Cardiac muscle cell (in vitro differentiated cells and primary cell): ENCODE measurements around the gene TSPAN6. TPM values are rescaled to one million over a fixed set of nuclear protein-coding genes. Genes with fewer than 3 reads are reported as not detected.
A peak's percentile ranks its signal among the peaks of the same experiment; 100 is the strongest.

Source experiments
- DNase-seq, 2 donors: peaks; one replicate each; pipeline versions ENCODE4 v3.0.0 to v3.0.0-alpha.2; 2010 to 2017; ENCODE audit warnings: low read depth in 1 of 2, low spot score in 1 of 2
- H3K27ac ChIP-seq: fragments of 200-600 bp; sonication (generic); 2 replicates; pipeline ENCODE4 v1.5.1; 2016
- H3K27me3 ChIP-seq: fragments of 200-600 bp; sonication (generic); 2 replicates; pipeline ENCODE4 v1.6.0; 2016; ENCODE audit warnings: control low read depth
- H3K36me3 ChIP-seq: fragments of 200-600 bp; sonication (generic); 2 replicates; pipeline ENCODE4 v1.5.1; 2016; ENCODE audit warnings: control low read depth
- H3K4me1 ChIP-seq: fragments of 200-600 bp; sonication (generic); 2 replicates; pipeline ENCODE4 v1.8.1; 2017; ENCODE audit warnings: low read depth, mild to moderate bottlenecking, mixed run types
- H3K4me3 ChIP-seq: fragments of 200-600 bp; sonication (generic); 2 replicates; pipeline ENCODE4 v1.5.1; 2016; ENCODE audit warnings: mild to moderate bottlenecking
- H3K9me3 ChIP-seq: fragments of 200-600 bp; sonication (generic); 2 replicates; pipeline ENCODE4 v1.5.1; 2017; ENCODE audit warnings: low read depth, mild to moderate bottlenecking, control low read depth
- polyA plus RNA-seq: library from polyadenylated mRNA; unstranded; fragments of >200 nt; fragmentation: Nextera tagmentation; extraction: Ambion mirVana; gene quantifications from 2 replicates; pipeline ENCODE4 v1.2.1, GENCODE V29; 2016
- total RNA-seq: library from RNA; depleted of rRNA; stranded (reverse); fragments of >200 nt; gene quantifications from 2 replicates; pipeline ENCODE4 v1.2.3, GENCODE V29; 2016
- TF ChIP-seq, protein P1 (sequence below): IDR thresholded peaks from 2 replicates; pipeline ENCODE4 v1.5.1; 2012; ENCODE audit warnings: low read depth, mild to moderate bottlenecking, low read length

The TSPAN6 gene
- total and polyA plus RNA-seq, 2 experiments from 2014 or later = 57.8 to 196 TPM

- H3K36me3 ChIP-seq = no peaks in the 10 kb centered on the region
- no peaks in the 10 kb centered on the region for H3K9me3 ChIP-seq
- H3K27me3 ChIP-seq = no peaks in the 10 kb centered on the region
- H3K4me1 ChIP-seq = no peaks in the 10 kb centered on the region
- no peak overlapping the region for H3K4me3 ChIP-seq
- DNase-seq = peak in 1 of 2 donors; percentile 80
- H3K27ac ChIP-seq = no peak overlapping the region
- TF ChIP-seq, protein P1, sequence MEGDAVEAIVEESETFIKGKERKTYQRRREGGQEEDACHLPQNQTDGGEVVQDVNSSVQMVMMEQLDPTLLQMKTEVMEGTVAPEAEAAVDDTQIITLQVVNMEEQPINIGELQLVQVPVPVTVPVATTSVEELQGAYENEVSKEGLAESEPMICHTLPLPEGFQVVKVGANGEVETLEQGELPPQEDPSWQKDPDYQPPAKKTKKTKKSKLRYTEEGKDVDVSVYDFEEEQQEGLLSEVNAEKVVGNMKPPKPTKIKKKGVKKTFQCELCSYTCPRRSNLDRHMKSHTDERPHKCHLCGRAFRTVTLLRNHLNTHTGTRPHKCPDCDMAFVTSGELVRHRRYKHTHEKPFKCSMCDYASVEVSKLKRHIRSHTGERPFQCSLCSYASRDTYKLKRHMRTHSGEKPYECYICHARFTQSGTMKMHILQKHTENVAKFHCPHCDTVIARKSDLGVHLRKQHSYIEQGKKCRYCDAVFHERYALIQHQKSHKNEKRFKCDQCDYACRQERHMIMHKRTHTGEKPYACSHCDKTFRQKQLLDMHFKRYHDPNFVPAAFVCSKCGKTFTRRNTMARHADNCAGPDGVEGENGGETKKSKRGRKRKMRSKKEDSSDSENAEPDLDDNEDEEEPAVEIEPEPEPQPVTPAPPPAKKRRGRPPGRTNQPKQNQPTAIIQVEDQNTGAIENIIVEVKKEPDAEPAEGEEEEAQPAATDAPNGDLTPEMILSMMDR = peak; percentile 13
These were observed 10.5 kb upstream of the TSPAN6 start for GRCh38 chrX:100647095-100647494.

- no peaks in the 10 kb centered on the region for H3K36me3 ChIP-seq
- no peak for DNase-seq
- no peak overlapping the region for H3K27ac ChIP-seq
- H3K27me3 ChIP-seq = no peaks in the 10 kb centered on the region
- no peaks in the 10 kb centered on the region for H3K9me3 ChIP-seq
- H3K4me1 ChIP-seq = no peaks in the 10 kb centered on the region
- no peak overlapping the region for H3K4me3 ChIP-seq
- TF ChIP-seq, protein P1 = no peak
These were observed 8.5 kb upstream of the TSPAN6 start for GRCh38 chrX:100645106-100645505.

DNA sequence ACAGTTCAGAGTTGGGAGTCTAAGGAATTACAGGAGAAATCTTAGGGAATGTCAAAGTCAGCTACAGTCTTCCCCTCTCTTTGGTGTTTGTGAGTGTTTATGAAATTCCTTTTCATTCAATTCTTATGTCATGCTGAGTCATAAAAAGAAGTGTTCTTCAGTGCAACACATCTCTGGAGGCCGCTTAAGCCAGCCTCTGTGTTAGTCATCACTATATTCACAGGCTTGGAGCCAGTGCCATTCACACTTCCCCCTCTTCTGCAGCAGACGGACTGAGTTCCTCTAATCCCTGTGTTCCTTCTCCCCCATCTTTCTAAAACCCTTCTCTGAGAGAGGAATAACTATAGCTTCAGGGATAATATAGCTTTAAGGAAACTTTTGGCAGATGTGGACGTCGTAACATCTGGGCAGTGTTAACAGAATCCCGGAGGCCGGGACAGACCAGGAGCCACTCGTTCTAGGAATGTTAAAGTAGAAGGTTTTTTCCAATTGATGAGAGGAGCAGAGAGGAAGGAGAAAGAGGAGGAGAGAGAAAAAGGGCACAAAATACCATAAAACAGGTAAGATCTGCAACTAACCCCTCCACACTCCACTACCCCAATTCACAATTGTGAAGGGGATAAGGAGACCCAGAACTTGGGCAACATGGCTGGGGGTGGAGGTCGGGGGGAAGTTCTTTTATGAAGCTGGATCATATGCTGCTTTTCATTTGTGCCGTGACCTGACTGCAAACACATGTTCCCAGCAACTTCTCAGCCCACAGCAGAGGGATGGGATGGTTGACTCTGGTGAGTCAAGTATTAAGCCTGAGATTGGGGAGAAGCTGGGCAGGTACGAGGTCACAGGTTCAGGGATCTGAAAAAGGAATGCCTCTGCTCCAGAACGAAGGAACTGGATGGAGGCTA, 7.6 kb upstream of the TSPAN6 start, which contains the start of gene SRPX2:
Gene SRPX2, plus strand, starts transcription at position 244 of the 905 bp plus-strand sequence. CDS start 2,124 bp downstream, outside the sequence.
- TF ChIP-seq, protein P1 = no peak
- no peaks in the 10 kb centered on the region for H3K27me3 ChIP-seq
- H3K9me3 ChIP-seq = no peaks in the 10 kb centered on the region
- no peaks in the 10 kb centered on the region for H3K36me3 ChIP-seq
- DNase-seq = peak in 1 of 2 donors; percentile 89
- no peak within 1 kb of the TSS for H3K4me3 ChIP-seq
- no peak within 1 kb of the TSS for H3K27ac ChIP-seq
- H3K4me1 ChIP-seq = no peaks in the 10 kb centered on the region

DNA sequence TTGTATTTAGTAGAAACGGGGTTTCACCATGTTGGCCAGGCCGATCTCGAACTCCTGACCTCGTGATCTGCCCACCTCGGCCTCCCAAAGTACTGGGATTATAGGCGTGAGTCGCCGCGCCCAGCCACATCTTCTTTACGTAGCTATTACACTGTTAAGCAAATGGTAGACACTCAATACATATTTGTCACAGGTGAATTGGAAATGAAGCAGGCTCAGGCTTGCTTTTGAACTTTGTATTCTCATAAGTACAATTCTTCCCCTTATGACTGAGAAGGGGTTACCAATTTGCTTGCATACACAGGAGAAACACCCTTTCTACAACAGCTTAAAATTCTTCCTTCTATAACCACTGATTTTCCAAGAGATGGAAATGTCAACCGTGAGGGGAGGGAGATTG, 6.6 kb upstream of the TSPAN6 start:
- H3K4me3 ChIP-seq = no peak overlapping the region
- TF ChIP-seq, protein P1 = no peak
- H3K27ac ChIP-seq = no peak overlapping the region
- H3K4me1 ChIP-seq = no peaks in the 10 kb centered on the region
- no peaks in the 10 kb centered on the region for H3K27me3 ChIP-seq
- no peak for DNase-seq
- H3K9me3 ChIP-seq = no peaks in the 10 kb centered on the region
- no peaks in the 10 kb centered on the region for H3K36me3 ChIP-seq

DNA sequence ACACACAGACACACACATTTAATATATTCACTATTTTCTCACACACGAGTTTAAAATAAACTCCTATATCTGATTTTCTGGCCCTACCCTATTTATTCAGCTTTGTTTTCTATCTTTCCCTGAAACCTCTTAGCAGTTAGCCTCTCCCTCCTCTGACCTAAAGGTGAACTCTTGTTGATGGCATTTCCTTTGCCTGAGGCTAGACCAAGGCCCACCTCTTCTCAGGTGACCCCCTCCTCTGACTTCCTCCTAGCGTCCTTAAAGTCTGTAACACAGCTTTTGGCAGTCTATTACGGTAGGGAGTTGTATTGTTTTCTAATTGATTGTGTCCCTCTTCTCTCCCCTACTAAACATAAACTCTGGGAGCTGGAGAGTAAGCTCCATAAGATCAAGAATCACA, 5.7 kb upstream of the TSPAN6 start:
- H3K4me3 ChIP-seq = no peak overlapping the region
- no peaks in the 10 kb centered on the region for H3K27me3 ChIP-seq
- H3K27ac ChIP-seq = no peak overlapping the region
- H3K4me1 ChIP-seq = no peaks in the 10 kb centered on the region
- no peak for DNase-seq
- TF ChIP-seq, protein P1 = no peak
- H3K9me3 ChIP-seq = no peaks in the 10 kb centered on the region
- no peaks in the 10 kb centered on the region for H3K36me3 ChIP-seq
